ENCODE measurements around the gene LMAN2L.

Gene LMAN2L

DNA sequence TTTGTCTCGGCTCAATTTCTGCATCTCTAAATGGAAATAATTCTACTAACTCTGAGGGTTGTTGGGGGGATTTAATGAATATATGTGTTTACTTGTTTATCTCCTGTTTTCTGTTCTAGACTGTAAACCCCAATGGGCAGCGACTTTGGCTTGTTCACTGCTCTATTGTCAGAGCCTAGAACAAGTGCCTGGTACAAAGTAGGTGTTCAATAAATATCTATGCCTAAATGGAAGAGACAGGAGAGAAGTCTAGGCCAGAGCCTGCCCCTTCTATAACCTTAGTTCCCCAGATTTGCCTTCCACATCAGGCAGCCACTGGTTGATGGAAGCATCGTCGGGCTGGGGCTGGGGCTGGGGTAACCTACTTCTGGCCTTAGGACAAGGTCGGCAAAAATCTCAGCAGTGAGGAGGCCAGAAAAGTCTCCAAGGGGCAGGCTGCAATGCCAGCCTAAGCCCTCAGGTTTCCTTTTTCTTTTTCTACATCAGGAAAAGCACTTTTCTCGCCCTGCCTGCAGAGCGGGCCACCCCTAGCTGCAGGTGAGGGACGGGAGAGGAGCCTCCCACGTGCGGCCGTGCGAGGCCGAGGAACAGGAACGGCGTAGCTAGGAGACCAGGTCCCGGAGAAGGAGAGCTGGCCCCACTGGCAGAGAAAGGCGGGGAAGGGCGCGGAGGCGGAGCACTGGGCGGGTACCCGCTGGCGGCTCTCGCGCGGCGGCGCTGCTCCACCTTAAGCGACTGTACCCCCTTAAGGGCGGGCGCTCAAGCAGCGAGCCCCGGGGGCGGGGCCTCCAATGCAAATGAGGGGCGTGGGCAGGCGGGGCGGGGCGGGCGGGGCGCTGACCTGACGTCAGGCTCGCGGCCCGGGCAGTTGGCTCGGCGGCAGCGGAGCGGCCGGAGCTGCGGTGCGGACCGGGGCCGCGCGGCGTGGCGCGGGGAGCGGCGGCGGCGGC lies 20.4 kb upstream of the LMAN2L start, which contains the start of gene CNNM4:
Gene CNNM4, plus strand, starts transcription at position 867 of the 950 bp plus-strand sequence. CDS start 98 bp downstream, outside the sequence.
- DNase-seq: peak; percentile 91

DNA sequence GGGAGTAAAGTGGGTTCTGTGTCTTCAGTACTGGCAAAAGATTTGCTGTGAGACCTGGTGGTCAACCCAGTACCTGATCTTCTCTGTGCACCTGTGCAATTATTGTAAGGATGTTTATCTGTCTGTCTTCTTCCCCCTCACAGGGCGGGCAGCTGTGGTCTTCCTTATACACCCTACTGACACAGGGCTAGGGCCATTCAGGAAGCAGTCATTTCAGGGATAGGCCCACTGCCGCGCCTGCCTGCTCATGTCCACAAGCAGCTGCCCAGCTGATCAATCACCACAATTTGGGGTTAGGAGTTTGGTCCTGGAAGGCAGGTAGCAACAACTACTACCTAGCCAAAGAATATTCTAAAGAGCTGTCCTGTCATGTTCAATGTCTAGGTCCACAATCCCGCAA lies 19.7 kb upstream of the LMAN2L start:
- DNase-seq: no peak

GRCh38 chr2:96758987-96759386 lies 19.1 kb upstream of the LMAN2L start:
- no peak for DNase-seq

DNA sequence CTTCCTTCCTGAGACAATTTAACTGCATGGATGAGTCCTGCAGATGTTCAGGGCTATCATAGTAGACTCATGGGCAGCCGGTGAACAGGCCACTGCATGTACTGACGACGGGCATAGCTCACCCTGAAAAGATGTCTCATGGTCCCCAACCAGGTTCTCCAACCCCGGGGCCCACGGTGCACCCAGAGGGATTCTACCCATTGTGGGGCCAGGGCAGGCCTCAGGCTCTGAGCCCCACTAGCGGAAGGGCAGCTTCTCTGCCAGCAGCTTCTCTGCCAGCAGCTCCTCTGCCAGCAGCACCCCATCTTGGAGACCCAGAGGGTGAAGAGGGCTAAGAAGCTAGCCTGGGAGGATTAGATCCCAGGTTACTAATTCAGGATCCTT lies 17.6 kb upstream of the LMAN2L start:
- DNase-seq: no peak

GRCh38 chr2:96756788-96757476 lies 17.1 kb upstream of the LMAN2L start:
- no peak for DNase-seq

DNA sequence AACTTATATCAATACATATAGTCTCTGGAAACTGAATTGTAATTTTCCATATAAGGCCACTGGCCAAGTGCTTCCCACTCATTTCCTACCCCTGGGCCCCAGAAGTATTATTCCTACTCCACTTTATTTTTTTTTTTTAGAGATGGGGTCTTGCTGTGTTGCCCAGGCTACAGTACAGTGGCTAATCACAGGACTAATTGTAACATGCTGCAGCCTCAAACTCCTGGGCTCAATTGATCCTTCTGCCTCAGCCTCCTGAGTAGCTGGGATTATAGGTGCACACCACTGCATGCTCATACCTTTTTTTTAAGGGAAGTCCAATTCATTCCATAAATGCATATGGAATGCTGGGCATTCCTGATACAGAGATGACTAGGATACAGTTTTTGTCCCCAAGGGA lies 14.5 kb upstream of the LMAN2L start:
- no peak for DNase-seq

DNA sequence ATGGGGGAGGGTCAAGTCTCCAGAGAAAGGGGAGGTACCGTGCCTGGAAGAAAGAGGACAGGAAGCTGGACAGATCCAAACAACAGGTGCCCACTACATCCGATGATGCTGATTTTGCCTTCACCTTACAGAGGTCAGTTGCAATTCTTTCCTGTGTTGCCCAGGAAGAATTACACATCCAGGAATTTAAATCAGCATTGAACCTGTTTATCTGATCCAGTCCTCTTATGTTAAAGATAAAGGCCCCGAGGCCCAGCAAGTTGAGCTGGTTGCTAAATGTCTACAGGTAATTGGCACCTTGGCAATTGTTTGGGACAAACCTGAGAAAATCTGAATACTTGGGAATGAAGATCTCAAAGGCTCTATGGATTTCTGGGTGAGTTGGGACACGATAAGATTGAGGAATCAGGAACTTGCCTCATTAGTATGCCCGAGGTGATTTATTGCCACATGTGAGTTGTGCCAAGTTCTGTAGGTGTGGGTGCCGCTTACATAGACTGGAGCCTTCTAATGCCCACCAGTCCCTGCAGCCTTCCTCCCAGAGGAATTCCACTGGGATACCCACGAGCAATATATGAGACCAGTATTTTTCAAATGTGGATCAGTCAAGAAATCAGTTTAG lies 13.9 kb upstream of the LMAN2L start:
- no peak for DNase-seq

- DNase-seq: no peak
Observed at GRCh38 chr2:96751800-96752199, 11.9 kb upstream of the LMAN2L start.

- DNase-seq: no peak
Observed at GRCh38 chr2:96747061-96747617, 7.3 kb upstream of the LMAN2L start.

- DNase-seq: no peak
Observed at GRCh38 chr2:96739076-96739632, 710 bp downstream of the LMAN2L start.

DNA sequence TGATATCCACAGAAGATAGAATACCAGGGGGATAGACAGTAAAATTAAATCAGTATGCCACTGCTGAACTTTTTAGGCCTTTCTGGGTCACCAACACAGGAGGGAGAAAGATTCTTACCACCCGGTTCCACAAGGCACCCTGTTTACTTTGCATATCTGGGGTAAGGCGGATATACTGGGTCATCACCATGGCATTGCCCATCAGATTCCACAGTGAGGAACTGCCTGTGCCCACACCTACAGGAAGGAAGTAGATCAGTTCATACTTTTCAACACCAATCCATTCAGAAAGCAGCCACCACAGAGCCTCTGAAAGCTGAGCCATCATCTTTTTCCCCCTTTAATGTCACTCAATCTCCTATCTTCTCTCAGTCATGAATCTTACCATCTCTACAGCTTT lies 2.0 kb downstream of the LMAN2L start:
- no peak for DNase-seq

DNA sequence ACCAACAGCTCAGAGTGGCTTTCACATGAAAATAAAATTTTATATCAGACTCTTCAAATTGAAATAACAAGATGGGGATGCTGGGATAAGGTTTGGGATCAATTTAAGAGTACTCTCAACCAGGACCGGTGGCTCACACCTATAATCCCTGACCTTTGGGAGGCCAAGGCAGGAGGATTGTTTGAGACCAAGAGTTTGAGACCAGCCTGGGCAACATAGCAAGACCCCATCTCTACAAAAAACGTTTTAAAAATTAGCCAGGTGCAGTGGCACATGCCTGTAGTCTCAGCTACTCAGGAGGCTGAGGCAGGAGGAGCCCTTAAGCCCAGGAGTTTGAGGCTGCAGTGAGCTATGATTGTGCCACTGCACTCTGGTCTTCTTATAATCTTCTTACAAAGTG lies 2.6 kb downstream of the LMAN2L start:
- DNase-seq: no peak

DNA sequence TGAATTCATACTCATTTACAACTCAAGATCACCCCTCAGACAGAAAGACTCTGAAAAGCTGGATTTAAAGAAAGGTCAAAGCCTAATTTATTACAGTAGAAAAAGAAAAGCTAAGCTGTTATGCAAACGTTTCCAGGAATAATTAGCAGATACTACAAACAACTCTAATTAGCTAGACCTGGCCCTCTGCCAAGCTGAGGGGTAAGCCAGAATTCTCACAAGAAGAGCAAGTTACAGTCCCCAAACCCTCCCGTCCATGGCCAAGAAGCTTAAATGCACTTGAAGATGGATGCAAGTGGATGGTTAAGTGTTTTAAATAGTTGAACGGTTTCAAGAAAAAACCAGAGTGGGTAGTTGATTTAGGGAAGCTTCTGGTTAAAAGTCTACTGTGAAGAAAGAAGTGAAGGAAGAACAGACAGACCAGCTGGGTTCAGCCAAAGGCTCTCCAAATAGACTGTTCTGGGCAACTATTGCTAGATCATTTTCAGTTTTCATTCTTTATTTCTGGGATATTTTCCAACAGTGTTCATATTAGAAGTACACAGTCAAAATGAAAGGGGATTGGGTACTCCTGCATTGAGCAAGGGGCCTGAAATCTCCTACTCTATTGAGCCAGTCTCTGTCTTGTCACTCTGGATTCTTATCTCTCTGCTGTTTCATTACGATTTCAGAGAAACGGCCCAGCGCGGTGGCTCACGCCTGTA lies 4.8 kb downstream of the LMAN2L start:
- no peak for DNase-seq

GRCh38 chr2:96733931-96734330 lies 5.9 kb downstream of the LMAN2L start:
- no peak for DNase-seq

GRCh38 chr2:96730212-96730611 lies 9.7 kb downstream of the LMAN2L start:
- DNase-seq: peak; percentile 6

GRCh38 chr2:96729748-96730147 lies 10.1 kb downstream of the LMAN2L start:
- DNase-seq: no peak

- no peak for DNase-seq
Observed at GRCh38 chr2:96727431-96727830, 12.4 kb downstream of the LMAN2L start.

GRCh38 chr2:96726131-96726530 lies 13.7 kb downstream of the LMAN2L start:
- DNase-seq: no peak

DNA sequence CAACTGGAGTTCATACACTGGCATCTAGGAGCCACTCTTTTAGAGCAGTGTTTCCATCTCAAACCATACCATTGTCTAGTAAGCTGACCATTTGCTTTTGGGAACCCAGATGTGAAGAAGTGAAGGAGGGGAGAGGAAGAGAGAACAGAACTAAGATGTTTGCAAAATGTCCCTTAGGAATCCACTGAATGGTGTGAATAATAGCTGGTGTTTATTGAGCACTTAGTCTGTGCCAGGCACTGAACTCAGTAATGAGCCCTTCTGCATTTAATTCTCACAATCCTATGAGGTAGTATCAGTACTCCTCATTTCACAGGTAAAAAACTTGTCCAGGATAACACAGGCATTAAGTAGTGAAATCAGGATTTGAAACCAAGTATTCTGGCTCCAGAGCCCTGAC lies 23.5 kb downstream of the LMAN2L start:
- no peak for DNase-seq

DNA sequence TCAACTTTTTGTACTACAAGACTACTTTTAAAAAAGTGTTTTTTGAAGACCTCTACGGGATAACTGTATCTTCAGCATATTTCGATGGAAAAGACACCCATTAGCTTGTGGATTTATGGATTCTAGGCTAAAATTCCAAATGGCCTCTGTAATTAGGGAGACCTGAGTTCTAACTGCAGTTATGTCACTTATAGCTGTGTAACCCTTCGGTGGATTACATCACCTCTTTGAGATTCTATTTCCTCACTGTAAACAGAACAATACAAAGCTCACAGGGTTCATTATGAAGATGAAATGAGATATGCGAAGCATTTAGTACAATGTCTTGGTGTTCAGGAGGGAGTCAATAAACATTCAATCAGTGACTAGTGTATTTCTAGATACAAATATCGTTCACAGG lies 24.2 kb downstream of the LMAN2L start:
- DNase-seq: peak; percentile 10

GRCh38 chr2:96710985-96711384 lies 28.9 kb downstream of the LMAN2L start:
- no peak for DNase-seq

- no peak for DNase-seq
Observed at GRCh38 chr2:96703021-96703751, 36.7 kb downstream of the LMAN2L start.
